GM21717 (cell line): ENCODE data around the gene JADE3.

ENCODE experiments used
- ATAC-seq: cut with Tn5 transposase; IDR thresholded peaks from one replicate; pipeline ENCODE4 v1.9.1; 2021; ENCODE audit warnings: mild to moderate bottlenecking, moderate library complexity; ENCODE audit not compliant: unreplicated experiment

The JADE3 gene

DNA sequence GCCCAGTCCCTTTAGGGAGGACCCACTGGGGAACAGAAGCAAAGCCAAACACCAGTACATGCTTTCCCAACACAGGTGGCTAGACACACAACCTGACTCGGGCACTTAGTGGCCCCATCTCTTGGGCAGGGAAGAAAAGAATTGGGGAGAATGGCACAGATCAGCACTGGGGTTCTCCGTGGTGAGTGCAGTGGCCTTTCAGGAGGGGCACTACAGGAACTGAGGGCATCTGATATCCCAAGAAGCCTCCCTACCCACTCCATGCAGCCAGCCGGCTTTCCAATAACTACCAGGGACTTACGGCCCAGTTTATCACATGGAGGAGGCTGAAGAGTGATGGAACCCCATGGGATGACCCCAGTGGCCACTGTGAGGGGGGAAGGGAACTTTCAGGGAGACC is 189.0 kb downstream of the JADE3 start:
- no peak for ATAC-seq
